ENCODE measurements around the gene SSNA1.

The SSNA1 gene

DNA sequence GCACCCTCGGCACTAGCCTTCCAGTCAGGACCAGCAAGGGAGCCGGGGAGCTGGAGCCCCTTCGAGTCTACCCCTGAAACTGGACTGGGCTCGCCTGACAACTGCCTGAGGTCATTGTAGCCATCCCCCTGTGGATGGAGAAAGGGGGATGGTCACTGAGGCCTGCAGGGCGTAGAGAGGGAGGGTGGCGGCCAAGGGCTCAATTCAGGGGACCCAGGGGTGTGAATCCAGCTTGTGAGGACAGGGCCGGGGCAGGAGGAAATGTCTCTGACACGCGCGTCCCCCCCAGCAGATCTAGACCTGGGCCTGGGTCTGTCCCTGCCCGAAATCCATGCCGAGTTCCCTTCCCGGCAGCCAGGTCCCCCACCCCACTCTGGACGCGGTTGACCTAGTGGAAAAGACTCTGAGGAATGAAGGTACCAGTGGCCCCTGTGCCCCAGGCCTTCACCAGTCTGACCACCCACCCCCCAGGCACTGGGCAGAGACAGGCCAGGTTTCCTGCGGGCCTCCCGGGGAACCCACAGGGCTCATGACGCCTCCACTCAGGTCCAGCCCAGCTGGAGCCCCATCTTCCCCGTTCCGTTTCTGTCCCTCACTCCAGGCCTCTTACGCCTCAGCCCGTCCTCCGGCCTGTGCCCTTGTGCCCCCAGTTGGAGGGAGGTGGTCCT, 43.0 kb downstream of the SSNA1 start:
- no peaks in the 10 kb centered on the region for H3K36me3 ChIP-seq (ENCODE audit: control insufficient read depth, insufficient read depth, low read length)
- H3K27me3 ChIP-seq (replicated peaks; ENCODE audit: control insufficient read depth, insufficient read depth, low read length), result no peaks in the 10 kb centered on the region; the same call in 1 of the 2 replicates
- DNase-seq (ENCODE audit: extremely low read depth, insufficient read length), result no peak
- TF ChIP-seq, protein P1, sequence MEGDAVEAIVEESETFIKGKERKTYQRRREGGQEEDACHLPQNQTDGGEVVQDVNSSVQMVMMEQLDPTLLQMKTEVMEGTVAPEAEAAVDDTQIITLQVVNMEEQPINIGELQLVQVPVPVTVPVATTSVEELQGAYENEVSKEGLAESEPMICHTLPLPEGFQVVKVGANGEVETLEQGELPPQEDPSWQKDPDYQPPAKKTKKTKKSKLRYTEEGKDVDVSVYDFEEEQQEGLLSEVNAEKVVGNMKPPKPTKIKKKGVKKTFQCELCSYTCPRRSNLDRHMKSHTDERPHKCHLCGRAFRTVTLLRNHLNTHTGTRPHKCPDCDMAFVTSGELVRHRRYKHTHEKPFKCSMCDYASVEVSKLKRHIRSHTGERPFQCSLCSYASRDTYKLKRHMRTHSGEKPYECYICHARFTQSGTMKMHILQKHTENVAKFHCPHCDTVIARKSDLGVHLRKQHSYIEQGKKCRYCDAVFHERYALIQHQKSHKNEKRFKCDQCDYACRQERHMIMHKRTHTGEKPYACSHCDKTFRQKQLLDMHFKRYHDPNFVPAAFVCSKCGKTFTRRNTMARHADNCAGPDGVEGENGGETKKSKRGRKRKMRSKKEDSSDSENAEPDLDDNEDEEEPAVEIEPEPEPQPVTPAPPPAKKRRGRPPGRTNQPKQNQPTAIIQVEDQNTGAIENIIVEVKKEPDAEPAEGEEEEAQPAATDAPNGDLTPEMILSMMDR (IDR thresholded peaks at IDR 0.05; ENCODE audit: insufficient read depth, low read length, poor library complexity, severe bottlenecking), result no peak
- H3K4me3 ChIP-seq (replicated peaks; ENCODE audit: low read depth, low read length), result no peak overlapping the region

DNA sequence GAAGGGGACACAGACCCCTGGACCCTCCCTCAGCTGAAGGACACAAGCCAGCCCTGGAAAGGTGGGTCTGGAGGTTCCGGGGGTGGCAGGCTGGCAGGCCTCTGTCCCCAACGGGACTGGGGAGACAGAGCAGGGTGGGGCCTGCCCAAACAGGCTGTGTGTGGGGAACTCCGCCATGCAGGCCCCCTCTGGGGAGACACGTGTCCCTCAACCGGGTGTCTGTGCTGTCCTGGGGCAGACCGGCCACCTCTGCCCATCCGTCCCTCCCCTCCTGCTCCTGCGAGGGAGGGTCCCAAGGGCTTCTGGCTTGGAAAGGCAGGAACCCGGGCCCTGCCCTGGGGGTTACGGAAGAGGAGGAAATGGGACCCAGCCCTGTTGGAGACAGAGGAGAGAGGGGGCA, 43.6 kb downstream of the SSNA1 start:
- Histone ChIP-seq H3K36me3 (ENCODE audit: control insufficient read depth, insufficient read depth, low read length) (no peaks in the 10 kb centered on the region), H3K4me3 (replicated peaks; ENCODE audit: low read depth, low read length) (no peak overlapping the region), H3K27me3 (replicated peaks; ENCODE audit: control insufficient read depth, insufficient read depth, low read length) (no peaks in the 10 kb centered on the region; the same call in 1 of the 2 replicates)
- no peak for DNase-seq (ENCODE audit: extremely low read depth, insufficient read length)
- TF ChIP-seq, protein P1 (IDR thresholded peaks at IDR 0.05; ENCODE audit: insufficient read depth, low read length, poor library complexity, severe bottlenecking), result no peak

DNA sequence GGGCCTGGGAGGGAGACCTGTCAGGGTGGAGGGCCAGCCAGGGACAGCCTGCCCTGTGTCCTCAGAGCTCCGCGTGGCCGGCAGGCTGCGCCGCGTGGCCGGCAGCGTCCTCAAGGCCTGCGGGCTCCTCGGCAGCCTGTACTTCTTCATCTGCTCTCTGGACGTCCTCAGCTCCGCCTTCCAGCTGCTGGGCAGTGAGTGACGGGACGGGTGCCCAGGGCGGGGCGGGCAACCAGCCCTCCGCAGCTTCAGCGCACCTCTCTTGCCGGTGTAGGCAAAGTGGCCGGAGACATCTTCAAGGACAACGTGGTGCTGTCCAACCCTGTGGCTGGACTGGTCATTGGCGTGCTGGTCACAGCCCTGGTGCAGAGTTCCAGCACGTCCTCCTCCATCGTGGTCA, 44.0 kb downstream of the SSNA1 start:
- TF ChIP-seq, protein P1 (IDR thresholded peaks at IDR 0.05; ENCODE audit: insufficient read depth, low read length, poor library complexity, severe bottlenecking), result no peak
- H3K27me3 ChIP-seq (replicated peaks; ENCODE audit: control insufficient read depth, insufficient read depth, low read length), result no peaks in the 10 kb centered on the region; the same call in 1 of the 2 replicates

DNA sequence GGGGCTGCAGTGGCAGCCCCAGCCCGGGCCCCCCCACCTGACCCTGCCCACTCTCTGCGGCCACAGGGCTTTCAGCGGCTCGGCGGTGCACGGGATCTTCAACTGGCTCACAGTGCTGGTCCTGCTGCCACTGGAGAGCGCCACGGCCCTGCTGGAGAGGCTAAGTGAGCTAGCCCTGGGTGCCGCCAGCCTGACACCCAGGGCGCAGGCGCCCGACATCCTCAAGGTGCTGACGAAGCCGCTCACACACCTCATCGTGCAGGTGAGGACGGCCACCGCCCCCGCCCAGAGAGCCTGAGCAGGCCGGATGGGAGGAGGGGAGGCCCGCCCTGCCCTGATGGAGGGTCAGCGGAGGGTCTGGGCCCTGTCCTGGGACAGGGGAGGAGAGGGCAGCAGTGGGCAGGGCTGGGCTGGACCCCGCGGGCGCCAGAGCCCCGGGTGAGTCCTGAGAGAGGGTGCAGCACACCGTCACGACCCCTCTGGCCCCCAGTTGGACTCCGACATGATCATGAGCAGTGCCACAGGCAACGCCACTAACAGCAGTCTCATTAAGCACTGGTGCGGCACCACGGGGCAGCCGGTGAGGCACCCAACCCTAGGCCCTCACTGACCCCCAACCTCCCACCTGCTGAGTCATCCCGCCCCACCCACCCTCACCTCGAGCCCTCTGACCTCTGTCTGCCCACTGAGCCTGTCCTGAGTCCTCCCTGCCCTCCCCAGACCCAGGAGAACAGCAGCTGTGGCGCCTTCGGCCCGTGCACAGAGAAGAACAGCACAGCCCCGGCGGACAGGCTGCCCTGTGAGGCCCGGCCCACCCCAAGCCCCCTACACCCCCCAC, 44.9 kb downstream of the SSNA1 start:
- H3K27me3 ChIP-seq (replicated peaks; ENCODE audit: control insufficient read depth, insufficient read depth, low read length), result no peaks in the 10 kb centered on the region; the same call in 1 of the 2 replicates
- no peak for DNase-seq (ENCODE audit: extremely low read depth, insufficient read length)
- TF ChIP-seq, protein P1 (IDR thresholded peaks at IDR 0.05; ENCODE audit: insufficient read depth, low read length, poor library complexity, severe bottlenecking), result no peak
- no peak overlapping the region for H3K4me3 ChIP-seq (replicated peaks; ENCODE audit: low read depth, low read length)
- H3K36me3 ChIP-seq (ENCODE audit: control insufficient read depth, insufficient read depth, low read length), result no peaks in the 10 kb centered on the region

More for the DNA sequence above, 44.0 kb downstream of the SSNA1 start:
- no peak overlapping the region for H3K4me3 ChIP-seq (replicated peaks; ENCODE audit: low read depth, low read length)
- no peak for DNase-seq (ENCODE audit: extremely low read depth, insufficient read length)
- no peaks in the 10 kb centered on the region for H3K36me3 ChIP-seq (ENCODE audit: control insufficient read depth, insufficient read depth, low read length)

DNA sequence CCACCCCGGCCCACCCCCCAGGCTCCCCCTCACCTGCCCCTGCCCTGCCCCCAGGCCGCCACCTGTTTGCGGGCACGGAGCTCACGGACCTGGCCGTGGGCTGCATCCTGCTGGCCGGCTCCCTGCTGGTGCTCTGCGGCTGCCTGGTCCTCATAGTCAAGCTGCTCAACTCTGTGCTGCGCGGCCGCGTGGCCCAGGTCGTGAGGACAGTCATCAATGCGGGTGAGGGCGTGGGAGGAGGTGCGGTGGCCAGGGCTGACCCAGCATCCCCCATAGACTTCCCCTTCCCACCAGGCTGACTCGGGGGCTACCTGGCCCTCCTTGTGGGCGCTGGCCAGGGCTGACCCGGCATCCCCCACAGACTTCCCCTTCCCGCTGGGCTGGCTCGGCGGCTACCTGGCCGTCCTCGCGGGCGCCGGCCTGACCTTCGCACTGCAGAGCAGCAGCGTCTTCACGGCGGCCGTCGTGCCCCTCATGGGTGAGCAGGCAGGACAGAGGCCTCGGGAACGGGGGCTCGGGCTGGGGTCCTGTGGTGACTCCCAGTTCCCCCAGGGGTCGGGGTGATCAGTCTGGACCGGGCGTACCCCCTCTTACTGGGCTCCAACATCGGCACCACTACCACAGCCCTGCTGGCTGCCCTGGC, 45.7 kb downstream of the SSNA1 start:
- H3K4me3 ChIP-seq (replicated peaks; ENCODE audit: low read depth, low read length), result no peak overlapping the region

More for the DNA sequence above, 45.7 kb downstream of the SSNA1 start:
- DNase-seq (ENCODE audit: extremely low read depth, insufficient read length), result no peak
- Histone ChIP-seq H3K36me3 (ENCODE audit: control insufficient read depth, insufficient read depth, low read length) (no peaks in the 10 kb centered on the region), H3K27me3 (replicated peaks; ENCODE audit: control insufficient read depth, insufficient read depth, low read length) (no peaks in the 10 kb centered on the region; the same call in 1 of the 2 replicates)
- TF ChIP-seq, protein P1 (IDR thresholded peaks at IDR 0.05; ENCODE audit: insufficient read depth, low read length, poor library complexity, severe bottlenecking), result no peak
